Panc1 (cell line): ENCODE results near the gene ZFYVE1. TPM values are rescaled to one million over a fixed set of nuclear protein-coding genes. Genes with fewer than 3 reads are reported as not detected.

Experiments used
- ATAC-seq: fragments of 200-7000 bp; cut with Tn5 transposase; 2 replicates; pipeline ENCODE4 v1.9.1; 2020; ENCODE audit warnings: mild to moderate bottlenecking, moderate library complexity
- BruUV-seq: library from RNA; stranded (reverse); fragments of 400-500 nt; replicated peaks from 2 replicates; lab custom pipeline; 2021; lab: Mats Ljungman, UMichigan
- CTCF ChIA-PET: fragments of 300-600 bp; sonication (Branson Sonifier 250); formaldehyde crosslinking; loops from one replicate; lab custom pipeline; 2022; ENCODE audit warnings: antibody characterized with exemption; lab: Charles Lee
- POLR2A ChIA-PET: fragments of 300-600 bp; sonication (Branson Sonifier 250); formaldehyde crosslinking; loops from one replicate; lab custom pipeline; 2022; ENCODE audit warnings: antibody characterized with exemption; lab: Charles Lee
- DNase-seq: peaks from one replicate; pipeline ENCODE4 v3.0.0-alpha.2; 2010; ENCODE audit warnings: low read depth, low spot score
- H3K27ac ChIP-seq: 2 replicates; pipeline ENCODE4 v1.5.1; 2011; ENCODE audit warnings: mild to moderate bottlenecking, low read length, inconsistent platforms
- H3K27me3 ChIP-seq: fragments of 200-500 bp; sonication (Bioruptor generic); 2 replicates; pipeline ENCODE4 v1.6.0; 2014; ENCODE audit warnings: low read length, inconsistent platforms; ENCODE audit not compliant: control insufficient read depth, insufficient read depth
- H3K36me3 ChIP-seq: fragments of 200-500 bp; sonication (Bioruptor generic); 2 replicates; pipeline ENCODE4 v1.5.1; 2014; ENCODE audit warnings: inconsistent platforms, mild to moderate bottlenecking, low read length, moderate library complexity; ENCODE audit not compliant: control insufficient read depth, insufficient read depth
- H3K4me1 ChIP-seq: 2 replicates; pipeline ENCODE4 v1.5.1; 2011; ENCODE audit warnings: inconsistent platforms, mild to moderate bottlenecking, low read length, moderate library complexity; ENCODE audit not compliant: control insufficient read depth, insufficient read depth
- H3K4me3 ChIP-seq, 2 experiments: 2 replicates each; pipeline ENCODE4 v1.5.1; 2011 to 2012; ENCODE audit warnings: low read depth in 2 of 2, low read length in 2 of 2, mild to moderate bottlenecking in 2 of 2, inconsistent platforms in 1 of 2, moderate library complexity in 1 of 2
- H3K9me3 ChIP-seq: fragments of 200-500 bp; sonication (Bioruptor generic); 2 replicates; pipeline ENCODE4 v1.5.1; 2014; ENCODE audit warnings: low read depth, mild to moderate bottlenecking, inconsistent platforms, low read length, moderate library complexity; ENCODE audit not compliant: control insufficient read depth, insufficient read depth
- POLR2AphosphoS5 ChIP-seq: IDR thresholded peaks from 2 replicates; pipeline ENCODE4 v1.6.1; 2012; ENCODE audit warnings: mild to moderate bottlenecking, low read depth, low read length, moderate library complexity
- SIN3A ChIP-seq: IDR thresholded peaks from 2 replicates; pipeline ENCODE4 v1.6.1; 2012; ENCODE audit warnings: low read depth, mild to moderate bottlenecking, low read length, moderate library complexity, borderline replicate concordance; ENCODE audit not compliant: insufficient read depth
- TCF7L2 ChIP-seq: IDR thresholded peaks from 2 replicates; pipeline ENCODE4 v1.6.1; 2011; ENCODE audit warnings: mild to moderate bottlenecking, low read depth, low read length, inconsistent platforms
- in situ Hi-C: cut with HindIII; loops from 2 replicates; pipeline ENCODE4 v1.10.0; 2016; ENCODE audit warnings: low sequenced_read_pairs, low pct_unique_long_range_greater_than_20kb
- intact Hi-C: fragments of 100-400 bp; cut with micrococcal nuclease; formaldehyde crosslinking; loops from one replicate; pipeline ENCODE4 v1.10.0; 2022; ENCODE audit not compliant: unreplicated experiment
- total RNA-seq: library from RNA; stranded (reverse); gene quantifications from one replicate; pipeline ENCODE4 v1.2.1, GENCODE V29; 2021; ENCODE audit not compliant: unreplicated experiment
- TF ChIP-seq, protein P1 (sequence below), 2 experiments: IDR thresholded peaks; 2 replicates each; pipeline ENCODE4 v1.6.1; 2011 to 2012; ENCODE audit warnings: low read depth in 2 of 2, control low read depth in 1 of 2, low read length in 1 of 2, mild to moderate bottlenecking in 1 of 2, moderate library complexity in 1 of 2; ENCODE audit not compliant: insufficient read depth in 1 of 2
- TF ChIP-seq, protein P2 (sequence below): fragments of 450-650 bp; IDR thresholded peaks from 2 replicates; pipeline ENCODE4 v1.5.1; 2017; ENCODE audit warnings: mild to moderate bottlenecking

The ZFYVE1 gene
- total RNA-seq, 1 experiment from 2014 or later = 19.8 TPM

DNA sequence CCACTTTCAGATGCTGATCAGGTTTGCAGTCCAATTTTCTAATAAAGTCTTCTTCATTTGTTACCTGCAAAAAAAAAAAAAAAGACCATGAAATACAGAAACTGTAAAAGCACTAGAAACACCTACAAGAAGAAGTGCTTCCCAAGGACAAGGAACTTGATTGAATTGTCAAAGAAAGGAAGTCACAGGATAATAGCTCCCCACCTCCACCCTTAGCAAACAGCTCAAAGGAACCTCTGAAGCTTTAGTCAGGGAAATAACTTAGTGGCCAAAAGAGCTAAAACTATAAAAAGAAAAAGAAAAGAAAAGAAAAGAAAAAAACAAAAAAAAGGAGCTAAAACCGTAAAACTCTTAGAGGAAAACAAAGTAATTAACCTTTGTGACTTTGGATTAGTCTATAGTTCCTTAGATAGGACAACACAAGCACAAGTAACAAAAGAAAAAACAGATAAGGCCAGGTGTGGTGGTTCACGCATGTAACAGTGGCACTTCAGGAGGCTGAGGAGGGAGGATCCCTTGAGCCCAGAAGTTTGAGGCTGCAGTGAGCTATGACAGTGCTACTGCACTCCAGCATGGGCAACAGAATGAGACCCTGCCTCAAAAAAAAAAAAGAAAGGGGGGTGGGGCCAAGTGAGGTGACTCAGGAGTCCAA lies 28.5 kb downstream of the ZFYVE1 start:
- H3K4me1 ChIP-seq = no peaks in the 10 kb centered on the region
- ChIA-PET CTCF (no interaction called here), POLR2A (interaction anchor here (0.6 kb wide), 1 partner anchor 22 kb away, joined by 4 read pairs; no protein-coding TSS in a partner anchor)
- H3K27me3 ChIP-seq = no peaks in the 10 kb centered on the region
- no peak overlapping the region for H3K27ac ChIP-seq
- TF ChIP-seq, protein P1, sequence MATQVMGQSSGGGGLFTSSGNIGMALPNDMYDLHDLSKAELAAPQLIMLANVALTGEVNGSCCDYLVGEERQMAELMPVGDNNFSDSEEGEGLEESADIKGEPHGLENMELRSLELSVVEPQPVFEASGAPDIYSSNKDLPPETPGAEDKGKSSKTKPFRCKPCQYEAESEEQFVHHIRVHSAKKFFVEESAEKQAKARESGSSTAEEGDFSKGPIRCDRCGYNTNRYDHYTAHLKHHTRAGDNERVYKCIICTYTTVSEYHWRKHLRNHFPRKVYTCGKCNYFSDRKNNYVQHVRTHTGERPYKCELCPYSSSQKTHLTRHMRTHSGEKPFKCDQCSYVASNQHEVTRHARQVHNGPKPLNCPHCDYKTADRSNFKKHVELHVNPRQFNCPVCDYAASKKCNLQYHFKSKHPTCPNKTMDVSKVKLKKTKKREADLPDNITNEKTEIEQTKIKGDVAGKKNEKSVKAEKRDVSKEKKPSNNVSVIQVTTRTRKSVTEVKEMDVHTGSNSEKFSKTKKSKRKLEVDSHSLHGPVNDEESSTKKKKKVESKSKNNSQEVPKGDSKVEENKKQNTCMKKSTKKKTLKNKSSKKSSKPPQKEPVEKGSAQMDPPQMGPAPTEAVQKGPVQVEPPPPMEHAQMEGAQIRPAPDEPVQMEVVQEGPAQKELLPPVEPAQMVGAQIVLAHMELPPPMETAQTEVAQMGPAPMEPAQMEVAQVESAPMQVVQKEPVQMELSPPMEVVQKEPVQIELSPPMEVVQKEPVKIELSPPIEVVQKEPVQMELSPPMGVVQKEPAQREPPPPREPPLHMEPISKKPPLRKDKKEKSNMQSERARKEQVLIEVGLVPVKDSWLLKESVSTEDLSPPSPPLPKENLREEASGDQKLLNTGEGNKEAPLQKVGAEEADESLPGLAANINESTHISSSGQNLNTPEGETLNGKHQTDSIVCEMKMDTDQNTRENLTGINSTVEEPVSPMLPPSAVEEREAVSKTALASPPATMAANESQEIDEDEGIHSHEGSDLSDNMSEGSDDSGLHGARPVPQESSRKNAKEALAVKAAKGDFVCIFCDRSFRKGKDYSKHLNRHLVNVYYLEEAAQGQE (IDR thresholded peaks at IDR 0.05; ENCODE audit: insufficient read depth in 1 of 2, low read depth in 2 of 2, low read length in 1 of 2) = no peak
- TF ChIP-seq POLR2AphosphoS5 (no peak), SIN3A (no peak), TCF7L2 (no peak)
- TF ChIP-seq, protein P2, sequence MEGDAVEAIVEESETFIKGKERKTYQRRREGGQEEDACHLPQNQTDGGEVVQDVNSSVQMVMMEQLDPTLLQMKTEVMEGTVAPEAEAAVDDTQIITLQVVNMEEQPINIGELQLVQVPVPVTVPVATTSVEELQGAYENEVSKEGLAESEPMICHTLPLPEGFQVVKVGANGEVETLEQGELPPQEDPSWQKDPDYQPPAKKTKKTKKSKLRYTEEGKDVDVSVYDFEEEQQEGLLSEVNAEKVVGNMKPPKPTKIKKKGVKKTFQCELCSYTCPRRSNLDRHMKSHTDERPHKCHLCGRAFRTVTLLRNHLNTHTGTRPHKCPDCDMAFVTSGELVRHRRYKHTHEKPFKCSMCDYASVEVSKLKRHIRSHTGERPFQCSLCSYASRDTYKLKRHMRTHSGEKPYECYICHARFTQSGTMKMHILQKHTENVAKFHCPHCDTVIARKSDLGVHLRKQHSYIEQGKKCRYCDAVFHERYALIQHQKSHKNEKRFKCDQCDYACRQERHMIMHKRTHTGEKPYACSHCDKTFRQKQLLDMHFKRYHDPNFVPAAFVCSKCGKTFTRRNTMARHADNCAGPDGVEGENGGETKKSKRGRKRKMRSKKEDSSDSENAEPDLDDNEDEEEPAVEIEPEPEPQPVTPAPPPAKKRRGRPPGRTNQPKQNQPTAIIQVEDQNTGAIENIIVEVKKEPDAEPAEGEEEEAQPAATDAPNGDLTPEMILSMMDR = no peak
- no peak for DNase-seq
- ATAC-seq = no peak
- in situ Hi-C loops (no loop called here), intact Hi-C loops (no loop called here)
- BruUV-seq = no TSS peak
- peaks cover 7% of the 10 kb centered on the region for H3K36me3 ChIP-seq
- H3K4me3 ChIP-seq = no peak overlapping the region
- no peaks in the 10 kb centered on the region for H3K9me3 ChIP-seq

DNA sequence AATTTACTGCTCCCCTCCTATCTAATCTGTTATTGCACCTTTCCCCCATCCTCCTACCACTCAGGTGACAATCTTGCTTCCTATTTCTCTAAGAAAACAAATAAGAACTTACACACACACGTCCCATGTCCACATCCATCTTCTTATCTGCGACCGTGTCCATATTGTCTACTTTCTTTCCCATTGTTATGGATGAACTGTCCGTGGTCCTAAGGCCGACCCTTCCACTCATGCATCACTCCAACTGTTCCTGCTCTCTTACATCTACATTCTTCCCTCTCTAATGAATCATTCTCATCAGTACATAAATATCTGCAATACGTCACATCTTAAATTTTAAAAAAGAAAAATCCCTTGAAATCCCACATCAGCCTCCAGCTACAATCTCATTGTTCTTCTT lies 30.0 kb downstream of the ZFYVE1 start:
- Histone ChIP-seq H3K4me1 (no peaks in the 10 kb centered on the region), H3K9me3 (no peaks in the 10 kb centered on the region), H3K27ac (no peak overlapping the region), H3K36me3 (peaks cover 7% of the 10 kb centered on the region), H3K27me3 (no peaks in the 10 kb centered on the region), H3K4me3 (no peak overlapping the region)
- no peak for ATAC-seq
- CTCF ChIA-PET = no interaction called here
- no peak for TF ChIP-seq POLR2AphosphoS5
- TF ChIP-seq, protein P1 (IDR thresholded peaks at IDR 0.05; ENCODE audit: insufficient read depth in 1 of 2, low read depth in 2 of 2, low read length in 1 of 2) = peak in 1 of 2 experiments; percentile 48; a peak in 1 of 4 replicates
- TF ChIP-seq TCF7L2 = no peak
- TF ChIP-seq SIN3A = no peak
- POLR2A ChIA-PET = no interaction called here
- in situ Hi-C loops (no loop called here), intact Hi-C loops (no loop called here)
- BruUV-seq = no TSS peak
- DNase-seq = no peak
